ENCODE measurements around the gene ARL13A. TPM values are rescaled to one million over a fixed set of nuclear protein-coding genes. Genes with fewer than 3 reads are reported as not detected.
"Not testable (repeated sequence)": the region's sequence is repeated elsewhere in the genome, so short reads cannot be mapped to it uniquely, and the experiment has no call there.

Gene ARL13A
- total RNA-seq, 2 experiments from 2014 or later, result not detected

GRCh38 chrX:100969936-100970335 lies 428 bp downstream of the ARL13A start:
- Mint-ChIP-seq H3K4me3 (no peak overlapping the region), H3K36me3 (ENCODE audit: low read depth) (no peaks in the 10 kb centered on the region), H3K9me3 (no peaks in the 10 kb centered on the region), H3K27ac (no peak overlapping the region), H3K27me3 (no peaks in the 10 kb centered on the region), H3K4me1 (no peaks in the 10 kb centered on the region)
- CTCF ChIA-PET, result no interaction called here
- no peak for DNase-seq
- POLR2A ChIA-PET, result no interaction called here

GRCh38 chrX:100973411-100973810 lies 3.9 kb downstream of the ARL13A start:
- DNase-seq, result no peak
- ChIA-PET CTCF (no interaction called here), POLR2A (no interaction called here)
- Mint-ChIP-seq H3K4me1 (no peaks in the 10 kb centered on the region), H3K27me3 (no peaks in the 10 kb centered on the region), H3K36me3 (ENCODE audit: low read depth) (no peaks in the 10 kb centered on the region), H3K4me3 (no peak overlapping the region), H3K9me3 (no peaks in the 10 kb centered on the region), H3K27ac (no peak overlapping the region)

GRCh38 chrX:100975212-100975611 lies 5.7 kb downstream of the ARL13A start:
- CTCF ChIA-PET, result no interaction called here

GRCh38 chrX:100976211-100976610 lies 6.7 kb downstream of the ARL13A start:
- DNase-seq, result no peak
- no peak overlapping the region for H3K27ac Mint-ChIP-seq
- no peaks in the 10 kb centered on the region for H3K4me1 Mint-ChIP-seq
- no peak overlapping the region for H3K4me3 Mint-ChIP-seq
- H3K27me3 Mint-ChIP-seq, result no peaks in the 10 kb centered on the region
- ChIA-PET POLR2A (no interaction called here), CTCF (no interaction called here)
- H3K9me3 Mint-ChIP-seq, result no peaks in the 10 kb centered on the region
- no peaks in the 10 kb centered on the region for H3K36me3 Mint-ChIP-seq (ENCODE audit: low read depth)

More at GRCh38 chrX:100975212-100975611, 5.7 kb downstream of the ARL13A start:
- no peak overlapping the region for H3K4me3 Mint-ChIP-seq
- no peaks in the 10 kb centered on the region for H3K27me3 Mint-ChIP-seq
- POLR2A ChIA-PET, result no interaction called here
- no peak for DNase-seq
- no peak overlapping the region for H3K27ac Mint-ChIP-seq
- no peaks in the 10 kb centered on the region for H3K4me1 Mint-ChIP-seq
- H3K9me3 Mint-ChIP-seq, result no peaks in the 10 kb centered on the region
- no peaks in the 10 kb centered on the region for H3K36me3 Mint-ChIP-seq (ENCODE audit: low read depth)

GRCh38 chrX:100979881-100980607 lies 10.5 kb downstream of the ARL13A start:
- ChIA-PET CTCF (interaction anchor here (1.1 kb wide), 1 partner anchor 41 kb away, joined by 3 read pairs; no protein-coding TSS in a partner anchor), POLR2A (no interaction called here)
- Mint-ChIP-seq H3K4me3 (no peak overlapping the region), H3K36me3 (ENCODE audit: low read depth) (no peaks in the 10 kb centered on the region), H3K27me3 (no peaks in the 10 kb centered on the region), H3K27ac (no peak overlapping the region), H3K9me3 (no peaks in the 10 kb centered on the region), H3K4me1 (no peaks in the 10 kb centered on the region)
- no peak for DNase-seq

GRCh38 chrX:100980608-100981497 lies 11.3 kb downstream of the ARL13A start:
- Mint-ChIP-seq H3K4me1 (no peaks in the 10 kb centered on the region), H3K27ac (no peak overlapping the region), H3K4me3 (no peak overlapping the region), H3K9me3 (no peaks in the 10 kb centered on the region), H3K36me3 (ENCODE audit: low read depth) (no peaks in the 10 kb centered on the region), H3K27me3 (no peaks in the 10 kb centered on the region)
- ChIA-PET POLR2A (no interaction called here), CTCF (interaction anchor here (0.6 to 1.1 kb wide), 2 partner anchors 40 to 423 kb away, joined by 3 read pairs; no protein-coding TSS in a partner anchor)
- no peak for DNase-seq

- H3K27me3 Mint-ChIP-seq; CTCF ChIA-PET; H3K27ac Mint-ChIP-seq; H3K4me3 Mint-ChIP-seq; H3K4me1 Mint-ChIP-seq; DNase-seq; H3K9me3 Mint-ChIP-seq; POLR2A ChIA-PET; H3K36me3 Mint-ChIP-seq (ENCODE audit: low read depth): not testable (repeated sequence)
These were observed 12.0 kb downstream of the ARL13A start for GRCh38 chrX:100981498-100981845.

GRCh38 chrX:100984818-100985217 lies 15.3 kb downstream of the ARL13A start:
- ChIA-PET POLR2A (no interaction called here), CTCF (no interaction called here)
- Mint-ChIP-seq H3K4me3 (no peak overlapping the region), H3K27me3 (no peaks in the 10 kb centered on the region), H3K4me1 (no peaks in the 10 kb centered on the region), H3K36me3 (ENCODE audit: low read depth) (no peaks in the 10 kb centered on the region), H3K27ac (no peak overlapping the region), H3K9me3 (no peaks in the 10 kb centered on the region)
- DNase-seq, result no peak

- Mint-ChIP-seq H3K36me3 (ENCODE audit: low read depth) (peaks cover 4% of the 10 kb centered on the region), H3K27ac (no peak overlapping the region), H3K4me3 (no peak overlapping the region), H3K9me3 (no peaks in the 10 kb centered on the region), H3K27me3 (no peaks in the 10 kb centered on the region), H3K4me1 (peaks cover 10% of the 10 kb centered on the region)
- ChIA-PET CTCF (interaction anchor here (0.6 kb wide), 1 partner anchor 50 kb away, joined by 4 read pairs; no protein-coding TSS in a partner anchor), POLR2A (no interaction called here)
- DNase-seq, result no peak
These were observed 20.6 kb downstream of the ARL13A start for GRCh38 chrX:100990139-100990538.

GRCh38 chrX:100994352-100995281 lies 25.1 kb downstream of the ARL13A start:
- Mint-ChIP-seq H3K4me1 (peaks cover 11% of the 10 kb centered on the region), H3K27me3 (no peaks in the 10 kb centered on the region), H3K4me3 (no peak overlapping the region), H3K27ac (no peak overlapping the region), H3K36me3 (ENCODE audit: low read depth) (peaks cover 5% of the 10 kb centered on the region), H3K9me3 (no peaks in the 10 kb centered on the region)
- ChIA-PET CTCF (interaction anchor here (0.6 to 1.0 kb wide), 2 partner anchors 25 to 154 kb away, joined by 3 read pairs; no protein-coding TSS in a partner anchor), POLR2A (no interaction called here)
- no peak for DNase-seq

- H3K27me3 Mint-ChIP-seq, result no peaks in the 10 kb centered on the region
- H3K4me3 Mint-ChIP-seq, result no peak overlapping the region
- no peak overlapping the region for H3K27ac Mint-ChIP-seq
- CTCF ChIA-PET, result no interaction called here
- no peaks in the 10 kb centered on the region for H3K9me3 Mint-ChIP-seq
- peaks cover 5% of the 10 kb centered on the region for H3K36me3 Mint-ChIP-seq (ENCODE audit: low read depth)
- H3K4me1 Mint-ChIP-seq, result peaks cover 11% of the 10 kb centered on the region
- POLR2A ChIA-PET, result no interaction called here
- no peak for DNase-seq
These were observed 26.0 kb downstream of the ARL13A start for GRCh38 chrX:100995469-100995868.

GRCh38 chrX:100999451-100999850 lies 29.9 kb downstream of the ARL13A start:
- POLR2A ChIA-PET, result no interaction called here
- H3K4me1 Mint-ChIP-seq, result peaks cover 8% of the 10 kb centered on the region
- no peak overlapping the region for H3K4me3 Mint-ChIP-seq
- no peak overlapping the region for H3K27ac Mint-ChIP-seq
- H3K27me3 Mint-ChIP-seq, result no peaks in the 10 kb centered on the region
- no peak for DNase-seq
- H3K9me3 Mint-ChIP-seq, result no peaks in the 10 kb centered on the region
- H3K36me3 Mint-ChIP-seq (ENCODE audit: low read depth), result peaks cover 2% of the 10 kb centered on the region
- CTCF ChIA-PET, result interaction anchor here (0.9 kb wide), 1 partner anchor 152 kb away, joined by 3 read pairs; no protein-coding TSS in a partner anchor

- no peak overlapping the region for H3K4me3 Mint-ChIP-seq
- no peaks in the 10 kb centered on the region for H3K4me1 Mint-ChIP-seq
- ChIA-PET POLR2A (no interaction called here), CTCF (no interaction called here)
- no peak overlapping the region for H3K27ac Mint-ChIP-seq
- H3K9me3 Mint-ChIP-seq, result no peaks in the 10 kb centered on the region
- peaks cover 19% of the 10 kb centered on the region for H3K36me3 Mint-ChIP-seq (ENCODE audit: low read depth)
- DNase-seq, result no peak
- no peaks in the 10 kb centered on the region for H3K27me3 Mint-ChIP-seq
These were observed 39.6 kb downstream of the ARL13A start for GRCh38 chrX:101009090-101009489.

Data from activated CD4-positive, alpha-beta T cell treated with anti-CD3 and anti-CD28 coated beads, Interleukin-2, amount 10 ng/mL, durations not matched to agents 7 days and 5 days (primary cell).